Suprapubic skin (tissue), 4 donors: ENCODE data around the gene LRRC3B.

Experiments used
- EP300 ChIP-seq: sonication (generic); formaldehyde crosslinking; IDR thresholded peaks from one replicate; pipeline ENCODE4 v1.6.1; 2017; ENCODE audit warnings: antibody characterized with exemption
- POLR2A ChIP-seq, 2 donors: fragments of 450-650 bp; IDR thresholded peaks; one replicate each; pipeline ENCODE4 v1.6.1; 2017; ENCODE audit warnings: antibody characterized with exemption in 2 of 2, mild to moderate bottlenecking in 2 of 2, moderate library complexity in 2 of 2
- POLR2AphosphoS5 ChIP-seq, 3 donors: sonication (generic); formaldehyde crosslinking; IDR thresholded peaks; one replicate each; pipeline ENCODE4 v1.6.1; 2017; ENCODE audit warnings: antibody characterized with exemption in 3 of 3
- TF ChIP-seq, protein P1 (sequence below), 2 donors: fragments of 200-600 bp in 1 of 2; fragments of 450-650 bp in 1 of 2; sonication (generic) in 1 of 2; IDR thresholded peaks; one replicate each; pipeline ENCODE4 v1.5.1; 2016 to 2019; ENCODE audit warnings: antibody characterized with exemption in 2 of 2, mild to moderate bottlenecking in 1 of 2, moderate library complexity in 1 of 2

DNA sequence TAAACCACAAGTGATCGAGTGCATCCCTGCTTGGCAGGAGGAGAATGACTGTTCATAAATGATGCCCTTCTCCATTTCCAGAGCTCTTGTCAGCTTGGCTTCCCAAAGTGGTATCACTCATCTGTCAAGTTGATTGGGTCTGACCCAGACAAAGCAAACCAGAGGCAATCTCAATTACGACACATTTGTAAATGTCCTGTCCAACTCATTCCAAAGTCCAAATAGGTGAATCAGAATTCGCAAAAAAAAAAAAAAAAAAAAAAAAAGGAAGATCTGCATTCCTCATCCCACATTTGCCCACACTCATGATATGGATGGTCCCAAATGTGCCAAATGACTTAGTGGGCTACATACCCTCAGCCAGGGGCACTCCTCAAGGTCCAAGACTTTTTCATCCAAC, 91.9 kb downstream of the LRRC3B start:
- no peak for TF ChIP-seq POLR2A (IDR thresholded peaks at IDR 0.05)
- TF ChIP-seq POLR2AphosphoS5 (IDR thresholded peaks at IDR 0.05) = no peak
- no peak for TF ChIP-seq EP300
- TF ChIP-seq, protein P1, sequence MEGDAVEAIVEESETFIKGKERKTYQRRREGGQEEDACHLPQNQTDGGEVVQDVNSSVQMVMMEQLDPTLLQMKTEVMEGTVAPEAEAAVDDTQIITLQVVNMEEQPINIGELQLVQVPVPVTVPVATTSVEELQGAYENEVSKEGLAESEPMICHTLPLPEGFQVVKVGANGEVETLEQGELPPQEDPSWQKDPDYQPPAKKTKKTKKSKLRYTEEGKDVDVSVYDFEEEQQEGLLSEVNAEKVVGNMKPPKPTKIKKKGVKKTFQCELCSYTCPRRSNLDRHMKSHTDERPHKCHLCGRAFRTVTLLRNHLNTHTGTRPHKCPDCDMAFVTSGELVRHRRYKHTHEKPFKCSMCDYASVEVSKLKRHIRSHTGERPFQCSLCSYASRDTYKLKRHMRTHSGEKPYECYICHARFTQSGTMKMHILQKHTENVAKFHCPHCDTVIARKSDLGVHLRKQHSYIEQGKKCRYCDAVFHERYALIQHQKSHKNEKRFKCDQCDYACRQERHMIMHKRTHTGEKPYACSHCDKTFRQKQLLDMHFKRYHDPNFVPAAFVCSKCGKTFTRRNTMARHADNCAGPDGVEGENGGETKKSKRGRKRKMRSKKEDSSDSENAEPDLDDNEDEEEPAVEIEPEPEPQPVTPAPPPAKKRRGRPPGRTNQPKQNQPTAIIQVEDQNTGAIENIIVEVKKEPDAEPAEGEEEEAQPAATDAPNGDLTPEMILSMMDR (IDR thresholded peaks at IDR 0.05) = no peak
